ENCODE results near the gene AFAP1.
"Not testable (repeated sequence)": the region's sequence is repeated elsewhere in the genome, so short reads cannot be mapped to it uniquely, and the experiment has no call there.

Gene AFAP1

GRCh38 chr4:7949759-7950158 is 10.1 kb upstream of the AFAP1 start:
- in situ Hi-C loops (cut with HindIII; ENCODE audit: low sequenced_read_pairs): loop anchor here (5.0 kb wide), 1 partner anchor 58 kb away; no protein-coding TSS in a partner anchor

- in situ Hi-C loops (cut with HindIII; ENCODE audit: low sequenced_read_pairs): loop anchor here (5.0 kb wide), 1 partner anchor 59 kb away; no protein-coding TSS in a partner anchor
Observed at GRCh38 chr4:7947927-7948326, 8.3 kb upstream of the AFAP1 start.

DNA sequence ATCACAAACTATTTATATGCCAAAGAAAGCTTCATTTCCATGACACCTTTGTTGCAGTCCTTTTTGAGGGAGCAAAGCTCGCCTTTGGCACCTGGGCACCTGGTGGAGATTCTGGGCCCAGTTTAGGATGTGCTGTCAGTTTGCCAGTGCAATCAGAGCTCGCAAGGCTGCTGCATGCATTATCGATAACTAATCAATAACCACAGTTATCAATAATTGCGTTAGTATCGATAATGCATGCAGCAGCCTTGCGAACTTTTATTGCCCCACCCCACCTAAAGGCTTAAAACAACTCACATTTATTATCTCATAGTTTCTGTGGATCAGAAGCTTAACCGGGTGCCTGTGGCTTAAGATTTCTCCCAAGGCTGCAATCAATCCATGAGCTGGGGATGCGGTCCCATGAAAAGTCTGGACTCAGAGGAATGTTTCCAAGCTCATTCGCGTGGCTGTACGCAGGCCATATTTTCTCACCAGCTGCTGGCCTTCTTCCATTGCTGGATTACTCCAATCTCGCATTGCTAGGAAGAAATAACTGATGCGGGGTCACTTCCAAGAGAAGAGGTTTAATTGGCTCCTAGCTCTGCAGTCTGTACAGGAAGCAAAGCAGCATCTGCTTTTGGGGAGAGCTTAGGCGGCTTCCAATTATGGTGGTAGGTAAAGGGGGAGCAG is 6.2 kb upstream of the AFAP1 start:
- in situ Hi-C loops (cut with HindIII; ENCODE audit: low sequenced_read_pairs): loop anchor here (5.0 kb wide), 1 partner anchor 61 kb away; no protein-coding TSS in a partner anchor

DNA sequence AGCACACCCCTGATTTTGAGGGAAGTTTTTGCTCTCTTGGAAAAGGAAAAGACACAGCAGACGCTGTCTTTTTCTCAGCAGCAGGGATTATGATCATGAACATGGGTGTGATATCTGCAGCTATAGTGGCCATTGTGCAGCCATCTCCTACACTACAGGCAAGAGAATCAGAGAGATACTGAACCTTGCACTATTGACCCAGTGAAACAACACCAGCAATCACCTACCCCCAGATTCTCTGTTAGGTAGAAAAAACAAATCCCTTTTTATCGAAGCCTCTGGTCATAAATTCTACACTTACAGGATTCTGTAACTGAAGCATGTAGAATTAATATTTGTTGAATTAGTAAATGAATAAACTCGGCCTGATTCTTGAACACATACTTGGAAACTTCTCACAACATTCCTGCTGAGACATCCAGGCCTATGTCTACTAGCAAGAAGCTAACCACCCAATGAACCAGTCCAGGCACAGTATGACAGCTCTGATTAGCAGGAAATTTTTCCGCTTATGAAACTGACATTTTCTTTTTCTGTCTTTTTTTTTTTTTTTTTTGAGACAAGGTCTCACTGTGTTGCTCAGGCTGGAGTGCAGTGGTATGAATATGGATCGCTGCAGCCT is 5.0 kb upstream of the AFAP1 start:
- in situ Hi-C loops (cut with HindIII; ENCODE audit: low sequenced_read_pairs): loop anchor here (5.0 kb wide), 1 partner anchor 63 kb away; no protein-coding TSS in a partner anchor

DNA sequence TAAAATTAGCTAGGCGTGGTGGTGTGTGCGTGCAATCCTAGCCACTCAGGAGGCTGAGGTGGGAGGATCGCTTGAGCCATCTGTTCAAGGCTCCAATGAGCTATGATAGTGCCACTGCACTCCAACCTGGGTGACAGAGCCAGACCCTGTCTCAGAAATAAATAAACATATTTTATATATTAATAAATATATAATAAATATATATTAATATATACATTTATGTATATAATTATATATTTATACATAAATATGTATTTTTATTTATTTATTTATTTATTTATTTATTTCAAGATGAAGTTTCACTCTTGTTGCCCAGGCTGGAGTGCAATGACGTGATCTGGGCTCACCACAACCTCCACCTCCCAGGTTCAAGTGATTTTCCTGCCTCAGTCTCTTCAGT is 4.0 kb upstream of the AFAP1 start:
- in situ Hi-C loops (cut with HindIII; ENCODE audit: low sequenced_read_pairs): not testable (repeated sequence)

DNA sequence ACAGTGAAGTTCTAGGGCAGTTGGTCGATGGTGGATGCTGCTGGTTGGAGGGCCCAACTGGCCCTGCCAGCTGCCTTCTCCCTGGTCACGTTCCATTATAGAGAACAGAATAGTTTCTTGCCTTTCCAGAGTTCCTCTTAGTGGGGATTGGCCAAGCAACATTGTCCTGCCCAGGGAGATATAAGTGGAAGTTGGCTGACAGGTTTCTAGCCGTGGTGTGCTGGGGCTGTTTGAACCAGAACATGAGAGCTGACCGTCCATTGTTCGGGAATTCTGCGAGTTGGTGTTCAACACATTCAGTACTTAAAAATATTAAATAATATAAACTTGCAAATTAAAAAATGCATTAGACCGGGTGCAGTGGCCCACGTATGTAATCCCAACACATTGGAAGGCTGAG is 3.5 kb upstream of the AFAP1 start:
- in situ Hi-C loops (cut with HindIII; ENCODE audit: low sequenced_read_pairs): no loop called here

DNA sequence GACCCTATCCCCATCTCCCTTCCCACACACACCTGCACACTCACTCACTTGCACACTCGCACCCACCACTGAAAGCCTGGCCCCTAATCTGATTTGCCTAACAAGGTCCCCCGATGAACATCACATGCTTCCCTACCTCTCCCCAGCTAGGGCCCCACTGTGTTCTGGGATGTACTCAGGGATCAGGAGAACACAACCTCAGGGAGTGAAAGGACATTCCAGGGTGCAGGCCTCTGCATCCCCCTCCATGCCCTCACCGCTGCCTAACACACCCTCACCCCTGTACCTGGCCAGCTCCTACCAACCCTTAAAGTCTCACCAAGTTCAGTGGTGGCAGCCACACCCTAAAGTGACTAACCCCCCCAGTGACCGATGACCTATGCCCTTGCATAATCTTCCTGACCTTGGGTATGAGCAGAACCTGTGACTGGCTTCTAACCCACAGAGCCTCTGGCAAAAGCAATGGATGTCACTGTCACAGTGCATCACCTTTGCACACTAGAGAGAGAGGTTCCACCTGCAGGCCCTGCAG is 2.4 kb upstream of the AFAP1 start:
- in situ Hi-C loops (cut with HindIII; ENCODE audit: low sequenced_read_pairs): no loop called here

GRCh38 chr4:7941111-7941964 is 1.7 kb upstream of the AFAP1 start:
- in situ Hi-C loops (cut with HindIII; ENCODE audit: low sequenced_read_pairs): no loop called here

- in situ Hi-C loops (cut with HindIII; ENCODE audit: low sequenced_read_pairs): loop anchor here (5.0 kb wide), 2 partner anchors 66 to 116 kb away; no protein-coding TSS in a partner anchor
Observed at GRCh38 chr4:7938609-7939376, 868 bp downstream of the AFAP1 start.

DNA sequence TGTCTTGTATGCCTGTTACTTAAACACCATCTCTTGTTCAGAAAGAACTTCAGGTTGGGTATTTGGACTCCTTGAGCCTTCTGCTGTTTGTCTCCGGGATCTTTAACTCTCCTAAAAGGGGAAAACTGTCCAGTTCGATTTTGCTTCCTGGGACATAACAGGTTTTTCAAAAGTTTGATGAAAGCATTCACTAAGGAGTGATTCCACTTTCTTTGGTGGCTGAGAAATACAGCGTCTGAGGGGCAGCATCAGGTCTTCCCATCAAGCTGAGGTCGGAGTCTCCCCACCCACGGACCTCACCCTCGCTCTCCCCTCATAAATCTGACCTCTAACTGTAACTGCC is 1.4 kb downstream of the AFAP1 start:
- in situ Hi-C loops (cut with HindIII; ENCODE audit: low sequenced_read_pairs): loop anchor here (5.0 kb wide), 2 partner anchors 66 to 116 kb away; no protein-coding TSS in a partner anchor

- in situ Hi-C loops (cut with HindIII; ENCODE audit: low sequenced_read_pairs): loop anchor here (5.0 kb wide), 2 partner anchors 65 to 115 kb away; no protein-coding TSS in a partner anchor
Observed at GRCh38 chr4:7937006-7937405, 2.7 kb downstream of the AFAP1 start.

DNA sequence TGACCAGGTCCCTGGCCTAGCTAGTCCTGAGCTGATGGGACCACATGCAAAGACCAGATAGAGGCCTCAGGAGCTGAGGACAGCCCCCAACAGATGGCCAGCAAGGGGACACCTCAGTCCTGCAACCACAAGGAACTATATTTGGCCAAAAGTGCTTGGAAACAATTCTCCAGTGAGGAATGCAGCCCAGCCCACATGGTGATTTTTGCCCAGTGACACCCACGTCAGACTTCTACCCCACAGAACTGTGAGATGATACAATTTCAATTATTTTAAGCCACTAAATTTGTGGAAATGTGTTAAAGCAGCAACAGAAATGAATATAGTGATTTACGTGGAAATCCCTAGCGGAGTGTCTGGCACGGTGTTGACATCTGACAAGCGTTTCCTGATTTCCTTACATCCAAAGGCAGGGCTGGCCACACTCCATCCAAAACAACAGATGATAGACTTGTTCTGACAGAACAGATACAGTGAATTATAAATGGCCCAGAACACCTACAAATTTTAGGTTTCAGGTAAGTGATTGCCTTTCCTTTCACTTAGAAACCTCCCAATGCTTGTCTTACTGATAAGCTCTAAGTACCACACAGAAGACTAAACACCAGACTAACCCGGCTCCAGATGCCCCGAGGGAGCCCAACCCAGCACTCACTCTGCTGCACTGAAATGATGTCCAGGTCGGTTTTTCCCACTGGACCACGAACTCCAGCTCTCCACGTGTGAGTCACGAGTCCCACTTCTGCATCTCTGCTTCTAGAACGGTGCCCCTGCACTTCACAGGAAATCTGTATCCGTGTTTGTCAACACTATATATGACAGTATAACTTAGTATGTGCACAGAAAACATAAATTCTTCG is 5.8 kb downstream of the AFAP1 start:
- in situ Hi-C loops (cut with HindIII; ENCODE audit: low sequenced_read_pairs): no loop called here

DNA sequence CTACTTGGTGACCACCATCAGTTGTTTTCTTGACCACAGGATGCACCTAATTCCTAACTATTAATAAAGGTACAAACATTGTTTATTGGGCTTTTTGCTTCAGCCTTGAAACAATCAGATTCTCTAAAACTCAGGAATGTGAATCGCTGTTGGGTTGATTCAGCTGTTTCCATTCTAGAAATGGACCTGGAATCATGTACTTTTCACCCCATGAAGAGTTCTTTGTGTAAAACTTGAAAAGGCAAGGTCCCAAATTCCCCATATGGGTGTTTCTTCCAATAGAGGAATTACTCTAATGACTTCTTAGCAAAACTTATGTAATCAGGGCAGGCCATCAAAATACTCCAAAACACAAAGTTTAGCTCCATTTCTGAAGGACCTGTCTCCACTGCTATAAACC is 7.4 kb downstream of the AFAP1 start:
- in situ Hi-C loops (cut with HindIII; ENCODE audit: low sequenced_read_pairs): no loop called here

DNA sequence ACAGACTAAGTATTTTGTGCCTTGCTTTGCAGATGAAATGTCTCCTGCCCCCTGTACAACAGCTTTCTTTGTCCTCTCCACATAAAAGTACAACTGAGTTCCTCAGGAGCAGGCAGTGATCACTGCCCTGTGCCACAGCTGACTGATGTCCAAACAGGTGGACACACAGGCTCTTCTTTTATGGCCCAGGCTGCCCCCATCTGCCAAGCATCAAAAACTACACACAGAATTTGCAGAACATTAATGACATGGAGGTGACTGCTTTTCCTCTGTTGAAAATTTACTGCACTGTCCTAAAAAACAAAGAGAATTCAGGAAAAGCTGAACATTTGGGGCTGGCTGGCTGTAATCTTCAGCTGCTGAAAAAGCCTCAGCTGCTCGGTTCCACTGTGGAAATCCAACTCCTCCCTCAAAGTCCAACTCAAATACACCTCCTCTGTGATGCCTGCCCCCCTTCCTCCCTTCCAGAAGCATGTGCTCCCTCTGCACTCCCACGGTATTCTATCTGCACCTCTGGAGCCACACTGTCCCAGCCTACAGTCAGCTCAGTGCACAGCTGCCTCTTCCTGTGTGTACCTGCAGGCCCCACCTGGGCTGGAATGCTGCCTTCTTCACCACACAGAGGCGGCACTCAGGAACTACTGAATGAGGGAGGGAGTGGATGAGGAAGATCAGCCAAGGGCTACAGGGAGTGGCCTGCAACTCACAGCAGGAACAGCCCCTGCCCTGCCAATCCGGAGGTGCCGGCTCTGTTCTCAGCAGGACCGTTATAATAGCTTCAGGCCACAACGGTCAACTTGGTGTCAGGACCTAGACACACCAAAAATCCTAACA is 10.3 kb downstream of the AFAP1 start:
- in situ Hi-C loops (cut with HindIII; ENCODE audit: low sequenced_read_pairs): no loop called here

DNA sequence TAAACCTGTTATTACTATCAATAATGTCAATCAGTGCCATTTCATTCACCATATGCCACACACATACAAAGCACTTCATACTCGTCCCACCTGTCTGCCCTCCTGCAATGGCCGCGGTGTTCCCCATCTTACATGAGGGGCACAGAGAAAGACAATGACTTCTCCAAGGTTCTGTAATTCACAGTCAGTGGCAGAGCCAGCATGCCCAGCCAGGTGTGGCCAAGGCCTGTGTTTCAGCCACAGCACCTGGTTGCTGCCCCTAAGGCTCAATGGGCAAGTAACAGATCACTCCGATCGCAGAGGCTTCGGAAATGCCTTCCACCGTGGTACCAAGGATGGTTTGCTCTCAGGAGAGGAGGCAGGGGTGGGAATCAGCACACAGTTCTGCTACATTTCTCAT is 10.9 kb downstream of the AFAP1 start:
- in situ Hi-C loops (cut with HindIII; ENCODE audit: low sequenced_read_pairs): no loop called here

DNA sequence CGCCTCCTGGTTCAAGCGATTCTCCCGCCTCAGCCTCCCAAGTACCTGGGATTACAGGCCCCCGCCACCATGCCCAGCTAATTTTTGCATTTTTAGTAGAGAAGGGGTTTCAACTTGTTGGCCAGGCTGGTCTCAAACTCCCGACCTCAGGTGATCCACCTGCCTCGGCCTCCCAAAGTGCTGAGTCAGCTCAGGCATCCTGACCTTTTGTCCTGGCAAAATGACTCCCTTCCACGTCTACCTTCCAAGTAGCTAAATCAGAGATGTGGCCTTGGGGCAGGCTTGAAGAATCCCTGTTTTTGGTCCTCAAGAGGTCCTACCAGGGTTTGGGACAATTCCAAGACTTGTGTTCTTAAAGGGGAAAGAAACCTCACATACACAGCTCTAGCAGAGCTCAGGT is 12.8 kb downstream of the AFAP1 start:
- in situ Hi-C loops (cut with HindIII; ENCODE audit: low sequenced_read_pairs): no loop called here

GRCh38 chr4:7924570-7924969 is 15.1 kb downstream of the AFAP1 start:
- in situ Hi-C loops (cut with HindIII; ENCODE audit: low sequenced_read_pairs): no loop called here

- in situ Hi-C loops (cut with HindIII; ENCODE audit: low sequenced_read_pairs): no loop called here
Observed at GRCh38 chr4:7924163-7924562, 15.5 kb downstream of the AFAP1 start.

- in situ Hi-C loops (cut with HindIII; ENCODE audit: low sequenced_read_pairs): no loop called here
Observed at GRCh38 chr4:7922466-7922865, 17.2 kb downstream of the AFAP1 start.
